Stimulated activated CD8-positive, alpha-beta memory T cell treated with anti-CD3 and anti-CD28 coated beads, Interleukin-15, amount 100 ng/mL, for 4 hours (primary cell): ENCODE results near the gene ADCY4.

Source experiments
- DNase-seq, 2 donors: peaks; one replicate each; pipeline ENCODE4 v3.0.0-alpha.2; 2020; ENCODE audit warnings: low read depth in 2 of 2

Gene ADCY4

GRCh38 chr14:24315807-24316596 is 18.9 kb downstream of the ADCY4 start:
- no peak for DNase-seq

GRCh38 chr14:24315243-24315806 is 19.5 kb downstream of the ADCY4 start:
- no peak for DNase-seq

- no peak for DNase-seq
Measured at GRCh38 chr14:24314377-24315193, 20.3 kb downstream of the ADCY4 start.

GRCh38 chr14:24313913-24314312 is 21.0 kb downstream of the ADCY4 start:
- no peak for DNase-seq

GRCh38 chr14:24312736-24313507 is 21.9 kb downstream of the ADCY4 start:
- DNase-seq = no peak

GRCh38 chr14:24311837-24312615 is 22.8 kb downstream of the ADCY4 start:
- DNase-seq = no peak

- peak in 1 of 2 donors; percentile 50 for DNase-seq
Measured at GRCh38 chr14:24310646-24311604, 23.9 kb downstream of the ADCY4 start, which contains the start of gene LTB4R. Gene LTB4R, plus strand, starts transcription at chr14:24311502. Its CDS starts 4,150 bp downstream, at chr14:24315652.

- DNase-seq = no peak
Measured at GRCh38 chr14:24310265-24310645, 24.6 kb downstream of the ADCY4 start.

- no peak for DNase-seq
Measured at GRCh38 chr14:24309538-24310264, 25.2 kb downstream of the ADCY4 start, which contains the start of gene LTB4R2. Gene LTB4R2, plus strand, starts transcription at chr14:24310140. Its CDS starts 525 bp downstream, at chr14:24310665.

GRCh38 chr14:24308342-24309124 is 26.3 kb downstream of the ADCY4 start:
- no peak for DNase-seq

- DNase-seq = no peak
Measured at GRCh38 chr14:24307575-24308341, 27.1 kb downstream of the ADCY4 start, which contains the start of gene CIDEB. Gene CIDEB, minus strand, starts transcription at chr14:24307977. Its CDS starts 119 bp downstream, at chr14:24307858.

- DNase-seq = no peak
Measured at GRCh38 chr14:24307156-24307574, 27.7 kb downstream of the ADCY4 start.

- no peak for DNase-seq
Measured at GRCh38 chr14:24304019-24304387, 30.9 kb downstream of the ADCY4 start.

GRCh38 chr14:24300326-24300980 is 34.4 kb downstream of the ADCY4 start:
- DNase-seq = no peak

- peak; percentile 80 to 82 for DNase-seq
Measured at GRCh38 chr14:24299255-24300191, 35.3 kb downstream of the ADCY4 start, which contains the start of the genes DHRS1 and NOP9. Gene DHRS1, minus strand, starts transcription at chr14:24299780. Its CDS starts 674 bp downstream, at chr14:24299106. Gene NOP9, plus strand, starts transcription at chr14:24299850. Its CDS starts 105 bp downstream, at chr14:24299955.
